ENCODE data around the gene PTPRM. TPM values are rescaled to one million over a fixed set of nuclear protein-coding genes. Genes with fewer than 3 reads are reported as not detected.

Gene PTPRM
- polyA plus RNA-seq, 1 of the 3 experiments (the other 2 are of a cell fraction) = 16.0 TPM

DNA sequence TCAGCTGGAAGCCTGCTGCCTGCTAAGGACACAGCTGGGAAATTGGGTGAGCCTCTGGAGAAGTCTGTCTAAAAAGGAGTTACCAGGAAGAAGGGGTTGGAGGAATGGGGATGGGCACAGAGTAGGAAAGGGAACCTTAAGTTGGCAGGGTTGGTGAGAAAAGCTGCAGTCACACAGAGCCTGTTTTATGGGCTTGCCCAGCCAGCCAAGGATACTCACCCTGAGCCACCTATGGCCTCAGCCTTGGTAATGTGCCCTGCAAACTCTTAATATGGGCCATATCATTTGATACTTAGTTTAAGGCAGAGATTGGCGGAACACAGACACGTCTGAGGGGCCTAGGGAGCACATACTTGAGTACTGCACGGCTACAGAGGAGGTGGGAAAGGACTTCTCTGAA is 623.9 kb downstream of the PTPRM start:
- Histone ChIP-seq H3K27ac (ENCODE audit: low read depth in 2 of 2, low read length in 1 of 2) (no peak overlapping the region; a peak in 1 of 4 replicates), H3K4me2 (no peak overlapping the region), H3K27me3 (ENCODE audit: insufficient read depth) (no peaks in the 10 kb centered on the region), H3F3A (replicated peaks; ENCODE audit: insufficient read depth) (no peaks in the 10 kb centered on the region), H3K4me1 (ENCODE audit: control insufficient read depth in 1 of 2, insufficient read depth in 2 of 2, low read depth in 1 of 2, low read length in 1 of 2) (peaks cover 0 to 17% of the 10 kb centered on the region in 2 experiments; a peak in 1 of 4 replicates), H3K9me2 (no peaks in the 10 kb centered on the region), H3K36me3 (replicated peaks in 1 of 2; ENCODE audit: control insufficient read depth in 1 of 2, insufficient read depth in 2 of 2, low read length in 1 of 2) (no peaks in the 10 kb centered on the region), H3K79me2 (ENCODE audit: insufficient read depth) (no peaks in the 10 kb centered on the region), H3K9ac (no peak overlapping the region), H3K9me3 (no peaks in the 10 kb centered on the region), H4K20me1 (ENCODE audit: insufficient read depth) (no peaks in the 10 kb centered on the region), H3K4me3 (ENCODE audit: low read depth in 2 of 2, low read length in 1 of 2) (no peak overlapping the region), H2AFZ (ENCODE audit: low read depth) (no peak overlapping the region)
- WGBS (ENCODE audit: low lambda C conversion rate) = 52% methylated on average over 3 of the region's 3 CpGs
- POLR2A ChIA-PET = no interaction called here
- DNase-seq = no peak
- no peak for TF ChIP-seq ELF1 (IDR thresholded peaks at IDR 0.05)
- TF ChIP-seq RXRA (IDR thresholded peaks at IDR 0.05; ENCODE audit: borderline replicate concordance, low read depth) = no peak
- no peak for TF ChIP-seq TCF12 (IDR thresholded peaks at IDR 0.05)
- TF ChIP-seq RAD21 (IDR thresholded peaks at IDR 0.05; ENCODE audit: low read length) = no peak
- TF ChIP-seq FOXM1 (IDR thresholded peaks at IDR 0.05; ENCODE audit: low read depth) = no peak
- CTCF ChIA-PET = interaction anchor here (1.0 kb wide), 1 partner anchor 9 kb away, joined by 3 read pairs; no protein-coding TSS in a partner anchor

DNA sequence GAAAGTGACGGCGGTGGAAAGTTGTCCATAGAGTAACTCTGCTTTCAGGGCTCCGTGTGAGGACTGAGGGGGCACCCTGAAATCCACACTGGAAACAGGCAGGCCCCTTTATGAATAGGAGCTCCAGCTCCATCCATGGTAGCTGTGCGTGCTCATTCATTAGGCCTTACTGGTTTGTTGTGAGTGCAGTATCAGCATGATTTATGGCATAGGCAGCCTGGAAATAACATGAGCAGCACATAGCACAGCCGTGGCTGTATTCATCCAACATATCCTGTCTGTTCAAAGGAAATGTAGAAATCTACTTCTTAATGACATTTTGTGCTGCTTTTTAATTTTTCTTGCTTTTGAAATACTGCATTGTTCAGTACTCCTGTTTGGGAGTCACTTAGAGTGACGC is 627.3 kb downstream of the PTPRM start:
- POLR2A ChIA-PET = no interaction called here
- H3K79me2 ChIP-seq (ENCODE audit: insufficient read depth) = no peaks in the 10 kb centered on the region
- H3K27ac ChIP-seq (ENCODE audit: low read depth in 2 of 2, low read length in 1 of 2) = no peak overlapping the region; a peak in 1 of 4 replicates
- CTCF ChIA-PET = no interaction called here
- no peak overlapping the region for H3K4me3 ChIP-seq (ENCODE audit: low read depth in 2 of 2, low read length in 1 of 2)
- H3F3A ChIP-seq (replicated peaks; ENCODE audit: insufficient read depth) = no peaks in the 10 kb centered on the region
- no peak overlapping the region for H3K4me2 ChIP-seq
- no peaks in the 10 kb centered on the region for H4K20me1 ChIP-seq (ENCODE audit: insufficient read depth)
- peaks cover 0 to 15% of the 10 kb centered on the region in 2 experiments; a peak in 1 of 4 replicates for H3K4me1 ChIP-seq (ENCODE audit: control insufficient read depth in 1 of 2, insufficient read depth in 2 of 2, low read depth in 1 of 2, low read length in 1 of 2)
- H2AFZ ChIP-seq (ENCODE audit: low read depth) = no peak overlapping the region
- WGBS (ENCODE audit: low lambda C conversion rate) = 64% methylated on average over 6 of the region's 6 CpGs
- H3K9me2 ChIP-seq = no peaks in the 10 kb centered on the region
- no peak overlapping the region for H3K9ac ChIP-seq
- H3K27me3 ChIP-seq (ENCODE audit: insufficient read depth) = no peaks in the 10 kb centered on the region
- no peak for DNase-seq
- H3K9me3 ChIP-seq = no peaks in the 10 kb centered on the region
- H3K36me3 ChIP-seq (replicated peaks in 1 of 2; ENCODE audit: control insufficient read depth in 1 of 2, insufficient read depth in 2 of 2, low read length in 1 of 2) = no peaks in the 10 kb centered on the region
- TF ChIP-seq RAD21 (IDR thresholded peaks at IDR 0.05; ENCODE audit: low read length) = no peak
- TF ChIP-seq RFX5 (IDR thresholded peaks at IDR 0.05; ENCODE audit: low read length) = no peak
- no peak for TF ChIP-seq MXI1 (IDR thresholded peaks at IDR 0.05; ENCODE audit: low read depth, low read length)
- no peak for TF ChIP-seq SMC3 (IDR thresholded peaks at IDR 0.05; ENCODE audit: low read depth, low read length)
- no peak for TF ChIP-seq EP300 (IDR thresholded peaks at IDR 0.05; ENCODE audit: borderline replicate concordance in 1 of 2, low read depth in 1 of 2, low read length in 1 of 2)
- TF ChIP-seq, protein P1, sequence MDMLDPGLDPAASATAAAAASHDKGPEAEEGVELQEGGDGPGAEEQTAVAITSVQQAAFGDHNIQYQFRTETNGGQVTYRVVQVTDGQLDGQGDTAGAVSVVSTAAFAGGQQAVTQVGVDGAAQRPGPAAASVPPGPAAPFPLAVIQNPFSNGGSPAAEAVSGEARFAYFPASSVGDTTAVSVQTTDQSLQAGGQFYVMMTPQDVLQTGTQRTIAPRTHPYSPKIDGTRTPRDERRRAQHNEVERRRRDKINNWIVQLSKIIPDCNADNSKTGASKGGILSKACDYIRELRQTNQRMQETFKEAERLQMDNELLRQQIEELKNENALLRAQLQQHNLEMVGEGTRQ (IDR thresholded peaks at IDR 0.05; ENCODE audit: borderline replicate concordance, low read depth, low read length) = no peak
- no peak for TF ChIP-seq FOXJ3 (CRISPR knock-in tag; IDR thresholded peaks at IDR 0.05)
- no peak for TF ChIP-seq JUND (IDR thresholded peaks at IDR 0.05)
- TF ChIP-seq, protein P2, sequence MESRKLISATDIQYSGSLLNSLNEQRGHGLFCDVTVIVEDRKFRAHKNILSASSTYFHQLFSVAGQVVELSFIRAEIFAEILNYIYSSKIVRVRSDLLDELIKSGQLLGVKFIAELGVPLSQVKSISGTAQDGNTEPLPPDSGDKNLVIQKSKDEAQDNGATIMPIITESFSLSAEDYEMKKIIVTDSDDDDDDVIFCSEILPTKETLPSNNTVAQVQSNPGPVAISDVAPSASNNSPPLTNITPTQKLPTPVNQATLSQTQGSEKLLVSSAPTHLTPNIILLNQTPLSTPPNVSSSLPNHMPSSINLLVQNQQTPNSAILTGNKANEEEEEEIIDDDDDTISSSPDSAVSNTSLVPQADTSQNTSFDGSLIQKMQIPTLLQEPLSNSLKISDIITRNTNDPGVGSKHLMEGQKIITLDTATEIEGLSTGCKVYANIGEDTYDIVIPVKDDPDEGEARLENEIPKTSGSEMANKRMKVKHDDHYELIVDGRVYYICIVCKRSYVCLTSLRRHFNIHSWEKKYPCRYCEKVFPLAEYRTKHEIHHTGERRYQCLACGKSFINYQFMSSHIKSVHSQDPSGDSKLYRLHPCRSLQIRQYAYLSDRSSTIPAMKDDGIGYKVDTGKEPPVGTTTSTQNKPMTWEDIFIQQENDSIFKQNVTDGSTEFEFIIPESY (IDR thresholded peaks at IDR 0.05; ENCODE audit: borderline replicate concordance, low read depth) = no peak
- TF ChIP-seq, protein P3, sequence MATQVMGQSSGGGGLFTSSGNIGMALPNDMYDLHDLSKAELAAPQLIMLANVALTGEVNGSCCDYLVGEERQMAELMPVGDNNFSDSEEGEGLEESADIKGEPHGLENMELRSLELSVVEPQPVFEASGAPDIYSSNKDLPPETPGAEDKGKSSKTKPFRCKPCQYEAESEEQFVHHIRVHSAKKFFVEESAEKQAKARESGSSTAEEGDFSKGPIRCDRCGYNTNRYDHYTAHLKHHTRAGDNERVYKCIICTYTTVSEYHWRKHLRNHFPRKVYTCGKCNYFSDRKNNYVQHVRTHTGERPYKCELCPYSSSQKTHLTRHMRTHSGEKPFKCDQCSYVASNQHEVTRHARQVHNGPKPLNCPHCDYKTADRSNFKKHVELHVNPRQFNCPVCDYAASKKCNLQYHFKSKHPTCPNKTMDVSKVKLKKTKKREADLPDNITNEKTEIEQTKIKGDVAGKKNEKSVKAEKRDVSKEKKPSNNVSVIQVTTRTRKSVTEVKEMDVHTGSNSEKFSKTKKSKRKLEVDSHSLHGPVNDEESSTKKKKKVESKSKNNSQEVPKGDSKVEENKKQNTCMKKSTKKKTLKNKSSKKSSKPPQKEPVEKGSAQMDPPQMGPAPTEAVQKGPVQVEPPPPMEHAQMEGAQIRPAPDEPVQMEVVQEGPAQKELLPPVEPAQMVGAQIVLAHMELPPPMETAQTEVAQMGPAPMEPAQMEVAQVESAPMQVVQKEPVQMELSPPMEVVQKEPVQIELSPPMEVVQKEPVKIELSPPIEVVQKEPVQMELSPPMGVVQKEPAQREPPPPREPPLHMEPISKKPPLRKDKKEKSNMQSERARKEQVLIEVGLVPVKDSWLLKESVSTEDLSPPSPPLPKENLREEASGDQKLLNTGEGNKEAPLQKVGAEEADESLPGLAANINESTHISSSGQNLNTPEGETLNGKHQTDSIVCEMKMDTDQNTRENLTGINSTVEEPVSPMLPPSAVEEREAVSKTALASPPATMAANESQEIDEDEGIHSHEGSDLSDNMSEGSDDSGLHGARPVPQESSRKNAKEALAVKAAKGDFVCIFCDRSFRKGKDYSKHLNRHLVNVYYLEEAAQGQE (IDR thresholded peaks at IDR 0.05; ENCODE audit: low read depth, low read length) = no peak
- no peak for TF ChIP-seq EZH2phosphoT487 (IDR thresholded peaks at IDR 0.05; ENCODE audit: borderline replicate concordance, low read depth)
- TF ChIP-seq RCOR1 (IDR thresholded peaks at IDR 0.05; ENCODE audit: low read length) = no peak
- TF ChIP-seq, protein P4, sequence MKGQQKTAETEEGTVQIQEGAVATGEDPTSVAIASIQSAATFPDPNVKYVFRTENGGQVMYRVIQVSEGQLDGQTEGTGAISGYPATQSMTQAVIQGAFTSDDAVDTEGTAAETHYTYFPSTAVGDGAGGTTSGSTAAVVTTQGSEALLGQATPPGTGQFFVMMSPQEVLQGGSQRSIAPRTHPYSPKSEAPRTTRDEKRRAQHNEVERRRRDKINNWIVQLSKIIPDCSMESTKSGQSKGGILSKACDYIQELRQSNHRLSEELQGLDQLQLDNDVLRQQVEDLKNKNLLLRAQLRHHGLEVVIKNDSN (IDR thresholded peaks at IDR 0.05; ENCODE audit: borderline replicate concordance, low read depth) = no peak
- TF ChIP-seq GATA2 (CRISPR knock-in tag; IDR thresholded peaks at IDR 0.05) = no peak
- no peak for TF ChIP-seq FOSL2 (IDR thresholded peaks at IDR 0.05; ENCODE audit: borderline replicate concordance, low read depth)
- TF ChIP-seq RXRA (IDR thresholded peaks at IDR 0.05; ENCODE audit: borderline replicate concordance, low read depth) = no peak
- TF ChIP-seq CHD2 (IDR thresholded peaks at IDR 0.05; ENCODE audit: low read length, partially characterized antibody) = no peak
- TF ChIP-seq MEF2A (IDR thresholded peaks at IDR 0.05; ENCODE audit: borderline replicate concordance, low read depth) = no peak
- TF ChIP-seq ELF1 (IDR thresholded peaks at IDR 0.05) = no peak
